Endothelial cell of umbilical vein (primary cell): ENCODE data around the gene PITX2. TPM values are rescaled to one million over a fixed set of nuclear protein-coding genes. Genes with fewer than 3 reads are reported as not detected.

Experiments
- BruUV-seq: library from RNA; stranded (reverse); fragments of 400-500 nt; replicated peaks from 2 replicates; lab custom pipeline; 2021; lab: Mats Ljungman, UMichigan
- CTCF ChIA-PET: fragments of 300-600, 350-600 bp; sonication (Branson Sonifier 250); formaldehyde crosslinking; loops from one replicate; lab custom pipeline; 2021; ENCODE audit warnings: antibody characterized with exemption, inconsistent platforms; lab: Charles Lee
- POLR2A ChIA-PET: fragments of 300-600, 350-600 bp; sonication (Branson Sonifier 250); formaldehyde crosslinking; loops from one replicate; lab custom pipeline; 2021; ENCODE audit warnings: antibody characterized with exemption, inconsistent platforms; lab: Charles Lee
- DNase-seq: peaks from one replicate; pipeline ENCODE4 v3.0.0-alpha.2; 2011; ENCODE audit warnings: low read depth, low spot score
- FAIRE-seq: peaks from 2 replicates; lab custom pipeline; 2011; peaks lifted over from hg19 to GRCh38; lab: Jason Lieb, UNC
- H2AFZ ChIP-seq: 2 replicates; pipeline ENCODE4 v1.6.0; 2012; ENCODE audit warnings: low read depth, low read length, control low read depth, inconsistent platforms
- H3K27ac ChIP-seq: 2 replicates; pipeline ENCODE4 v1.5.1; 2011; ENCODE audit warnings: low read depth, mild to moderate bottlenecking, control low read depth, low read length, moderate library complexity; ENCODE audit not compliant: insufficient read depth
- H3K27me3 ChIP-seq, 2 experiments: 2 replicates each; pipeline versions ENCODE4 v1.6.0 to v1.6.1; 2011; ENCODE audit warnings: low read length in 2 of 2, mixed read lengths in 1 of 2; ENCODE audit not compliant: control insufficient read depth in 2 of 2, insufficient read depth in 2 of 2
- H3K36me3 ChIP-seq, 2 experiments: 2 replicates in 1 of 2; 3 replicates in 1 of 2; pipeline ENCODE4 v1.5.1; 2011; ENCODE audit warnings: low read length in 2 of 2, mild to moderate bottlenecking in 1 of 2, moderate library complexity in 1 of 2; ENCODE audit not compliant: control insufficient read depth in 2 of 2, insufficient read depth in 2 of 2; ENCODE audit errors: extremely low read depth in 1 of 2
- H3K4me1 ChIP-seq: 3 replicates; pipeline ENCODE4 v1.5.1; 2011; ENCODE audit warnings: mild to moderate bottlenecking, low read length; ENCODE audit not compliant: control insufficient read depth, insufficient read depth; ENCODE audit errors: extremely low read depth
- H3K4me2 ChIP-seq: 2 replicates; pipeline ENCODE4 v1.6.1; 2011; ENCODE audit warnings: low read length, control low read depth, mixed read lengths; ENCODE audit not compliant: insufficient read depth
- H3K4me3 ChIP-seq, 3 experiments: fragments of 200-600 bp in 1 of 3; sonication (generic), shearing (Covaris generic) in 1 of 3; replicated peaks in 1 of 3; 2 replicates each; pipeline ENCODE4 v1.5.1; 2011 to 2016; ENCODE audit warnings: control low read depth in 3 of 3, low read length in 3 of 3, mild to moderate bottlenecking in 2 of 3, inconsistent platforms in 1 of 3, low read depth in 1 of 3, moderate library complexity in 1 of 3; ENCODE audit not compliant: insufficient read depth in 1 of 3
- H3K79me2 ChIP-seq: 2 replicates; pipeline ENCODE4 v1.6.0; 2012; ENCODE audit warnings: low read length, inconsistent platforms; ENCODE audit not compliant: control insufficient read depth, insufficient read depth
- H3K9ac ChIP-seq: replicated peaks from 2 replicates; pipeline ENCODE3; 2011; ENCODE audit warnings: low read length, control low read depth; ENCODE audit not compliant: insufficient read depth; ENCODE audit errors: extremely low read depth
- H3K9me1 ChIP-seq: replicated peaks from 3 replicates; pipeline ENCODE4 v1.6.0; 2011; ENCODE audit warnings: mild to moderate bottlenecking, low read length; ENCODE audit not compliant: control insufficient read depth, insufficient read depth; ENCODE audit errors: extremely low read depth
- H3K9me3 ChIP-seq: replicated peaks from 2 replicates; pipeline ENCODE4 v1.5.1; 2012; ENCODE audit warnings: low read length, inconsistent platforms; ENCODE audit not compliant: control insufficient read depth, insufficient read depth
- H4K20me1 ChIP-seq: replicated peaks from 2 replicates; pipeline ENCODE3; 2011; ENCODE audit warnings: mild to moderate bottlenecking, low read length; ENCODE audit not compliant: control insufficient read depth, insufficient read depth; ENCODE audit errors: extremely low read depth
- CTCF ChIP-seq, 2 donors: IDR thresholded peaks; 1 replicate in 1 of 2; 2 replicates in 1 of 2; pipeline ENCODE4 v1.5.1; 2011; ENCODE audit warnings: low read length in 2 of 2, mild to moderate bottlenecking in 2 of 2, moderate library complexity in 2 of 2, control low read depth in 1 of 2, inconsistent platforms in 1 of 2, low read depth in 1 of 2; ENCODE audit not compliant: insufficient read depth in 1 of 2; ENCODE audit errors: extremely low read depth in 1 of 2
- EZH2 ChIP-seq: IDR thresholded peaks from 2 replicates; pipeline ENCODE4 v1.6.1; 2012; ENCODE audit warnings: borderline replicate concordance, low read depth, mild to moderate bottlenecking, moderate library complexity, low read length, inconsistent platforms; ENCODE audit not compliant: severe bottlenecking
- FOS ChIP-seq: IDR thresholded peaks from 2 replicates; pipeline ENCODE4 v1.6.1; 2011; ENCODE audit warnings: mild to moderate bottlenecking, low read length, moderate library complexity, borderline replicate concordance; ENCODE audit not compliant: insufficient read depth
- GATA2 ChIP-seq: IDR thresholded peaks from 2 replicates; pipeline ENCODE4 v1.7.0; 2011; ENCODE audit warnings: low read depth, mild to moderate bottlenecking, moderate library complexity, mixed read lengths, low read length; ENCODE audit not compliant: insufficient read length, insufficient read depth
- JUN ChIP-seq: IDR thresholded peaks from 2 replicates; pipeline ENCODE4 v1.6.1; 2011; ENCODE audit warnings: borderline replicate concordance, low read depth; ENCODE audit not compliant: insufficient read length, insufficient read depth
- MAX ChIP-seq: IDR thresholded peaks from 2 replicates; pipeline ENCODE4 v1.6.1; 2011; ENCODE audit not compliant: insufficient read depth, insufficient read length
- MYC ChIP-seq: IDR thresholded peaks from one replicate; pipeline ENCODE4 v1.6.1; 2011; ENCODE audit warnings: mild to moderate bottlenecking, low read depth, low read length
- POLR2A ChIP-seq: IDR thresholded peaks from 2 replicates; pipeline ENCODE4 v1.6.1; 2012; ENCODE audit warnings: low read depth, mild to moderate bottlenecking, control low read depth, low read length
- POLR2AphosphoS5 ChIP-seq: IDR thresholded peaks from 2 replicates; pipeline ENCODE4 v1.6.1; 2012; ENCODE audit warnings: low read depth, mild to moderate bottlenecking, control low read depth, low read length, moderate library complexity; ENCODE audit not compliant: insufficient read depth
- dilution Hi-C: fragments of 300-500 bp; cut with MboI; formaldehyde crosslinking; loops from one replicate; pipeline ENCODE4 v1.15.0; 2019; ENCODE audit warnings: low sequenced_read_pairs; ENCODE audit not compliant: extremely low pct_ligation_motif_present
- intact Hi-C: fragments of 100-400 bp; cut with micrococcal nuclease; formaldehyde crosslinking; loops from one replicate; pipeline ENCODE4 v1.10.0; 2022
- polyA plus RNA-seq, 4 experiments: library from polyadenylated mRNA; depleted of rRNA in 3 of 4; stranded (reverse) in 3 of 4; unstranded in 1 of 4; fragments of >200 nt; gene quantifications; 2 replicates each; pipeline versions ENCODE4 v1.2.1 to v1.2.3, GENCODE V29; 2011 to 2012; ENCODE audit warnings: missing spikeins in 1 of 4
- total RNA-seq: library from RNA; stranded (reverse); gene quantifications from 2 replicates; pipeline ENCODE4 v1.2.3, GENCODE V29; 2021

Gene PITX2
- total and polyA plus RNA-seq, 2 donors (not counting 3 experiments of a cell fraction or from before 2014, with no cell fraction given) = 0.04 to 0.31 TPM

- no peak for TF ChIP-seq MYC
- TF ChIP-seq POLR2A = no peak
- no peak for TF ChIP-seq EZH2
- no peak for TF ChIP-seq MAX
- TF ChIP-seq JUN = no peak
- TF ChIP-seq GATA2 = no peak
- no peak for TF ChIP-seq CTCF (IDR thresholded peaks at IDR 0.05; ENCODE audit: extremely low read depth in 1 of 2, insufficient read depth in 1 of 2, low read depth in 1 of 2, low read length in 2 of 2)
- no peak for TF ChIP-seq POLR2AphosphoS5
- TF ChIP-seq FOS = no peak
- no peak overlapping the region for H3K9ac ChIP-seq
- H3K4me3 ChIP-seq = no peak overlapping the region
These were observed 1.5 kb upstream of the PITX2 start for GRCh38 chr4:110624398-110624780.

More at GRCh38 chr4:110624398-110624780, 1.5 kb upstream of the PITX2 start:
- CTCF ChIA-PET = interaction anchor here (0.6 to 1.1 kb wide), 2 partner anchors 9 to 16 kb away, joined by 3 to 4 read pairs; no protein-coding TSS in a partner anchor
- H3K27ac ChIP-seq = no peak overlapping the region
- H3K9me1 ChIP-seq = no peaks in the 10 kb centered on the region
- H3K36me3 ChIP-seq = no peaks in the 10 kb centered on the region
- peaks cover 92 to 100% of the 10 kb centered on the region in 2 experiments for H3K27me3 ChIP-seq
- peaks cover 3% of the 10 kb centered on the region for H4K20me1 ChIP-seq
- POLR2A ChIA-PET = no interaction called here
- H3K9me3 ChIP-seq = no peaks in the 10 kb centered on the region
- H2AFZ ChIP-seq = no peak overlapping the region
- DNase-seq (no peak), FAIRE-seq (no peak)
- intact Hi-C loops (loop anchor here (5.0 kb wide), 1 partner anchor 1893 kb away; the partner anchor contains the start of gene NEUROG2), dilution Hi-C loops (no loop called here)
- H3K4me1 ChIP-seq = peaks cover 8% of the 10 kb centered on the region
- H3K79me2 ChIP-seq = no peaks in the 10 kb centered on the region
- no TSS peak for BruUV-seq
- no peak overlapping the region for H3K4me2 ChIP-seq
